ENCODE results near the gene TSNAX.

GRCh38 chr1:231613419-231614349 is 85.2 kb downstream of the TSNAX start:
- TF ChIP-seq POLR2AphosphoS5 (IDR thresholded peaks at IDR 0.05; ENCODE audit: low read depth) (peak; percentile 53), CTCF (IDR thresholded peaks at IDR 0.05; ENCODE audit: insufficient read depth, low read length) (no peak), REST (IDR thresholded peaks at IDR 0.05; ENCODE audit: insufficient replicate concordance, low read depth) (no peak), SPI1 (IDR thresholded peaks at IDR 0.05; ENCODE audit: borderline replicate concordance, low read depth) (no peak)

All from HL-60 (cell line).